Tongue (tissue), 2 donors: ENCODE measurements around the gene F13A1. TPM values are rescaled to one million over a fixed set of nuclear protein-coding genes. Genes with fewer than 3 reads are reported as not detected.

ENCODE experiments used
- small RNA-seq: library from RNA; depleted of rRNA; stranded (forward); fragments of <200 nt; gene quantifications from one replicate; pipeline ENCODE3, GENCODE V24; 2014; ENCODE audit warnings: low replicate concordance
- total RNA-seq: library from RNA; depleted of rRNA; stranded (reverse); fragments of >200 nt; gene quantifications from one replicate; pipeline ENCODE4 v1.2.3, GENCODE V29; 2014

The F13A1 gene
- total RNA-seq, 1 donor from 2014 or later = 26.0 TPM

Small RNA genes within 50 kb of the gene (small RNA-seq; reads per million reads assigned to genes)
- gene MIR7853 = 0.15 reads per million
